WERI-Rb-1 (cell line): Measurements from ENCODE around the gene MMS22L.
A peak's percentile ranks its signal among the peaks of the same experiment; 100 is the strongest.

Experiments used
- DNase-seq: peaks from one replicate; pipeline ENCODE4 v3.0.0-alpha.2; 2020
- H3K27ac ChIP-seq: fragments of 250-450 bp; sonication (Bioruptor Pico); 2 replicates; pipeline ENCODE4 v1.5.1; 2020; ENCODE audit warnings: mild to moderate bottlenecking, moderate library complexity
- H3K27me3 ChIP-seq: fragments of 250-450 bp; sonication (Bioruptor Pico); 2 replicates; pipeline ENCODE4 v1.5.1; 2021; ENCODE audit warnings: mild to moderate bottlenecking, low read depth, moderate library complexity; ENCODE audit not compliant: insufficient read depth, severe bottlenecking
- H3K36me3 ChIP-seq: fragments of 250-450 bp; sonication (Bioruptor Pico); 2 replicates; pipeline ENCODE4 v1.5.1; 2020; ENCODE audit warnings: mild to moderate bottlenecking, moderate library complexity
- H3K4me3 ChIP-seq: 2 replicates; pipeline ENCODE4 v1.5.1; 2011; ENCODE audit warnings: low read depth, mild to moderate bottlenecking, control low read depth, low read length
- H3K9me3 ChIP-seq: fragments of 250-450 bp; sonication (Bioruptor Pico); 2 replicates; pipeline ENCODE4 v1.5.1; 2021; ENCODE audit warnings: mild to moderate bottlenecking, moderate library complexity; ENCODE audit not compliant: severe bottlenecking
- CTCF ChIP-seq: IDR thresholded peaks from 2 replicates; pipeline ENCODE4 v1.5.1; 2011; ENCODE audit warnings: low read depth, mild to moderate bottlenecking, control low read depth, inconsistent platforms, low read length

Gene MMS22L

DNA sequence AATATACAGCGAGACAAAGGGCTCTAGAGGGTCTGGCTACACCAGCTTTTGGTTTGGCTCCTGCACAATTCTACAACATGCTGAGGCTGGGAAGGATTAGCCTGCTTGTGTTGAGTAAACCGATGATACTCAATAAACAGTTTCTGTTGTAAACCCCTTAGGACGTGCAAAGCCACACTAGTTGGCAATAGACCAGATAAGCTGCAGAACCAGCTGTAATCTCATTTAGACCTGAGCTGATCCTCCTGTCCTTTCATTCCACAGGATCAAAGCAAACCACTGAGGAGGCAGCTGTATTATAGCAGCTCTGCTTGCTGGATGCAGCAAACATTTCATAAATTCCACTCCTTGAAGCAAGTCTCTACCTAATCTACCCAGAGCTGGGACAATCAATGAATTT lies 79.7 kb downstream of the MMS22L start:
- Histone ChIP-seq H3K4me3 (no peak overlapping the region), H3K27ac (no peak overlapping the region), H3K27me3 (no peaks in the 10 kb centered on the region), H3K36me3 (peaks cover 16% of the 10 kb centered on the region), H3K9me3 (no peaks in the 10 kb centered on the region)
- peak; percentile 75 for DNase-seq
- TF ChIP-seq CTCF: no peak

GRCh38 chr6:97198046-97198565 lies 84.9 kb downstream of the MMS22L start:
- TF ChIP-seq CTCF: no peak
- no peak overlapping the region for H3K27ac ChIP-seq
- no peak for DNase-seq

DNA sequence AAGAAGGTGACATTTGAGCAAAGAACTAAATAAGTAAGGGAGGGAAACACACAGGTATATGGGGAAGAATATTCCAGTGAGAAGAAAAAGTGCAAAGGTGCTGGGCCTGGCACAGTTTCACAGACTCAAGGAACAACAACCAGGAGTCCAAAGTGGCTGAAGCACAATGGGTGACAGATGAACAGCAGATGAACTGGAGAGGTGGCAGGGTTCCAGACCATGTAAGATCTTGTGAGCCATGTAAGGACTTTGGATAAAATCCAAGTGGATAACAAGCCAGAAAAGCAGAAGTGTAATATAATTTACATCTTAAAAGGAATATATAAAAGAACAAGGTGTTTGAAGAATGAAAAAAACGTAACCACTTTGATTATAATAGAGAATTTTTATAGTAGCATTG lies 87.9 kb downstream of the MMS22L start:
- no peak for TF ChIP-seq CTCF

More at GRCh38 chr6:97198046-97198565, 84.9 kb downstream of the MMS22L start:
- no peaks in the 10 kb centered on the region for H3K9me3 ChIP-seq
- no peak overlapping the region for H3K4me3 ChIP-seq
- H3K36me3 ChIP-seq: peaks cover 46% of the 10 kb centered on the region
- no peaks in the 10 kb centered on the region for H3K27me3 ChIP-seq

GRCh38 chr6:97189767-97190166 lies 93.2 kb downstream of the MMS22L start:
- Histone ChIP-seq H3K36me3 (peaks cover 20% of the 10 kb centered on the region), H3K9me3 (no peaks in the 10 kb centered on the region), H3K27me3 (no peaks in the 10 kb centered on the region), H3K4me3 (no peak overlapping the region), H3K27ac (no peak overlapping the region)
- TF ChIP-seq CTCF: no peak
- no peak for DNase-seq

More for the DNA sequence above, 87.9 kb downstream of the MMS22L start:
- H3K27me3 ChIP-seq: no peaks in the 10 kb centered on the region
- no peak overlapping the region for H3K27ac ChIP-seq
- DNase-seq: no peak
- H3K36me3 ChIP-seq: peaks cover 38% of the 10 kb centered on the region
- no peak overlapping the region for H3K4me3 ChIP-seq
- no peaks in the 10 kb centered on the region for H3K9me3 ChIP-seq

DNA sequence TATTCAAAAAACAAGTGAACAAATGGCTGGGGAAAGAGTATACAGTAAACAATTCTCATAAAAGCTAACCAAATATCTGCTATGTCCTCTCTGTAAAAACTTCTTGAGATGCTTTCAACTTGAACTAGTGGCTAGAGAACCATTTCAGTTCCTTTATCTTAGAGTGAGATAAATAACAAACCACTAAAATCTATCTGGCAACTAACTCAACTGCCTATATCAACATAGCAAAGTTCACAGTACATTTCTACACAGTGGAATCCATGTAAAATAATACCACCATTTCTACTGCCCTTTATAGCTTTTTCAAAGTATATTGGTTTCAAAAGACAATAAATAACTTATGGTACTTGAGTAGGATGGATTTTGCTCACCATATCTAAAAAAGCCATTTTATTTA lies 95.1 kb downstream of the MMS22L start:
- H3K27me3 ChIP-seq: no peaks in the 10 kb centered on the region
- H3K4me3 ChIP-seq: no peak overlapping the region
- no peak for TF ChIP-seq CTCF
- peaks cover 2% of the 10 kb centered on the region; the same call in 1 of the 2 replicates for H3K36me3 ChIP-seq
- no peak overlapping the region for H3K27ac ChIP-seq
- no peaks in the 10 kb centered on the region for H3K9me3 ChIP-seq
- DNase-seq: no peak

GRCh38 chr6:97186416-97186999 lies 96.5 kb downstream of the MMS22L start:
- Histone ChIP-seq H3K27me3 (no peaks in the 10 kb centered on the region), H3K36me3 (peaks cover 5% of the 10 kb centered on the region), H3K4me3 (no peak overlapping the region), H3K9me3 (no peaks in the 10 kb centered on the region), H3K27ac (no peak overlapping the region)
- peak; percentile 81 for TF ChIP-seq CTCF
- DNase-seq: peak; percentile 72
